HG02623 (cell line): ENCODE data around the gene OMA1.
"Not testable (repeated sequence)": the region's sequence is repeated elsewhere in the genome, so short reads cannot be mapped to it uniquely, and the experiment has no call there.

Experiments
- ATAC-seq: cut with Tn5 transposase; IDR thresholded peaks from one replicate; pipeline ENCODE4 v1.9.1; 2021; ENCODE audit warnings: moderate library complexity; ENCODE audit not compliant: unreplicated experiment

Gene OMA1

GRCh38 chr1:58529284-58529683, 17.2 kb downstream of the OMA1 start:
- no peak for ATAC-seq

- no peak for ATAC-seq
Measured at GRCh38 chr1:58528518-58528917, 18.0 kb downstream of the OMA1 start.

DNA sequence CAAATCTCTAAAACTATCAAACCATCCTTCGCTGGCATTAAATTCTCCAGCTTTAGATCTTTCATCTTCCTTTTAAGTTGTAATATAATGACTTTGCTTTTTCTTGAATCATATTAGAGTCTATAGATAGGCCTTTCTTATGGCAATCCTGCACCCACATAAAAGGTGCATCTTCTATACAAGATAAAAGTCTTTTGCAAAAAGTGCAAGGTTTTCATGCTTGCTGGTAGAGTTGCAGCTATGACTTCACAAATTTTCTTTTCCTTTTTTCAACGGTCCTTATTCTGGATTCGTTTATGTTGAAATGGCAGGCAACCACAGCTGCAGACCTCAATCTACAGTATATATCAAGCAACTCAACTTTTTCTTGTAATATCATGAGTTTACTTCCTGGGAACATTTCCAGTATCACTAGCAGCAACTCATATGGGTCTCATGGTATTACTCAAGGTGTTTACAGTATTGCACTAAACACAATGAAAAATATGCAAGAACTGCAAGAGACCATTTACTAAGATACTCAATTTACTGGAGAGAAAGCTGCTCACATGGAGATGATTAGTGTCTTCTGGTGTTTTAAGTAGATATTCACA, 22.1 kb downstream of the OMA1 start:
- ATAC-seq = no peak

- no peak for ATAC-seq
Measured at GRCh38 chr1:58515794-58516401, 30.6 kb downstream of the OMA1 start.

- ATAC-seq = no peak
Measured at GRCh38 chr1:58513956-58514355, 32.6 kb downstream of the OMA1 start.

DNA sequence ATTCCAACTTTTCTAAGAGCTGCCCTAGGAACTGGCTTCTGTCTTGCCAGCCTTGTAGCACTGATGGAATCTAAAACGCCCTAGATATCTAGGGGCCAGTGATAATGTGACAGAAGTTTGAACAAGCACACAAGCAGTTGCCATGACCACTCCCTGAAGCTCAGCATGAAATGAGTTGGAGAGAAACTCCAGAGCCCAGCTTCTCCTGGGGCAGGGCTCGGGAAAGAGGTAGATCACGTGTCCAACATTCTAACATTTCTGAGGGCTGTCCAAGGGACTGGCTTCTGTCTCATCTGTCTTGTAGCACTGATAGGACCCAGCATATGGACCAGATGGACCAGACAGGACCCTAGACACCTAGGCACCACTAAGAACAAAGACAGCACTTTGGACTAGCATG, 37.9 kb downstream of the OMA1 start:
- no peak for ATAC-seq

DNA sequence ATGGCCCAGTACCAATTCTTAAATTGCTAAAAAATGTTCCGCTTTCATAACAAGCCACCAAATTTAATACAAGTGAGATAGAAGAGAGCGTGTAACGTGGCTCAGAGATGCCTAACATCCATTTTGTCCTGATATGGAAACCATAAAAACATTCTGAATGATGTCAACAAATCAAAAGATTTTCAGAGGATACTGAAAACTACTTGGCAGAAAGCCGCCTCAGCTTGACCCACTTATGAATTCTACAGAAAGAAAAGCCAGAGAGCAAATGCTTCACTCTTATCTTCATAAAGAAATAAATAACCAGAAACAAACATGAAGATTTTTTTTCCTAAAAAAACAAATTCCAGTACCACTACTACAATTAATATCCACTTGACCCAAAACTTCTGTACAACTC, 41.2 kb downstream of the OMA1 start:
- ATAC-seq = no peak

DNA sequence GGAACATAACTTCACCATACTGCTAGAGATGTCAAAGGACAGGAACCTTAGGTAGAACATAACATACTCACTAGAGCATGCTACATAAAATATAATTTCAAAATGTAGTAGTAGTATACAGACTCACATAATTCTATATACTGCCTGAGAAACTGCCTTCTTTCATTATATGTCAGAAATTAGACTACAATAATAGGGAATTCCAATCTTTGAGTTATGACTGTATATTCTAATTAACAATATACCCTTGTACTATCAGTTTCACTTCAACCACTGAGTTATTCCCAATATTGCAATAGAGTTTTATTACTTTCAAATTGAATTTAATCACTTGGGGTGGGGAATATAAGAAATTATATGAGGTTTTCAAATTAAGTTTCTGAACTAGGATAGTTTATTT, 44.0 kb downstream of the OMA1 start:
- no peak for ATAC-seq

DNA sequence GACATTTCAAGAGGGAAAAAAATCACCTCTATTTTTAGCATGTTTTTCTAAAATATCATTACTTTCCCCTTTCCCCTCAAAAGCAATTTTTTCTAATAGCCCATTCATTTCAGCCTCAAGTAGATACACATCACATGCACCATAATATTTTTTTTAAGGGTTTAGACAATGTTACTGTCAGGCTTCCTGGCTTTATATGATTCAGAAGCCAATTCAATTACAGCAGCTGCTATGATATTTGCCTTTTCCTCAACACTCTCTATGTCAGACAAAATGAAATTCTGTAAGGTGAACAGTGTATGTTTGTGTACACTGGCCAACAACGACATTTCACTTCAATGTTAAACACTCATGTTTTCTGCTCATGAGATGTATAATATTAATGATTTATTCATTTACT, 46.5 kb downstream of the OMA1 start:
- ATAC-seq = no peak

GRCh38 chr1:58497499-58497898, 49.0 kb downstream of the OMA1 start:
- no peak for ATAC-seq

GRCh38 chr1:58496042-58496441, 50.5 kb downstream of the OMA1 start:
- ATAC-seq = no peak

DNA sequence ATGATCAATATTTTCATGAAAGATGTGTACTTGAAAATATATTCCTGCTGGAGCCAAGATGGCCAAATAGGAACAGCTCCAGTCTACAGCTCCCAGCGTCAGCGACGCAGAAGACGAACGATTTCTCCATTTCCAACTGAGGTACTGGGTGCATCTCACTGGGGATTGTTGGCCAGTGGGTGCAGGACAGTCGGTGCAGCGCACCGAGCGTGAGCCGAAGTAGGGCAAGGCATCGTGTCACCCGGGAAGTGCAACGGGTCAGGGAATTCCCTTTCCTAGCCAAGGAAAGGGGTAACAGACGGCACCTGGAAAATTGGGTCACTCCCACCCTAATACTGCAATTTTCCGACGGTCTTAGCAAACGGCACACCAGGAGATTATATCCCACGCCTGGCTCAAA, 57.6 kb downstream of the OMA1 start:
- ATAC-seq = not testable (repeated sequence)

GRCh38 chr1:58487002-58487401, 59.5 kb downstream of the OMA1 start:
- ATAC-seq = no peak

- ATAC-seq = no peak
Measured at GRCh38 chr1:58481962-58482361, 64.6 kb downstream of the OMA1 start.

GRCh38 chr1:58480191-58480590, 66.3 kb downstream of the OMA1 start:
- ATAC-seq = no peak

DNA sequence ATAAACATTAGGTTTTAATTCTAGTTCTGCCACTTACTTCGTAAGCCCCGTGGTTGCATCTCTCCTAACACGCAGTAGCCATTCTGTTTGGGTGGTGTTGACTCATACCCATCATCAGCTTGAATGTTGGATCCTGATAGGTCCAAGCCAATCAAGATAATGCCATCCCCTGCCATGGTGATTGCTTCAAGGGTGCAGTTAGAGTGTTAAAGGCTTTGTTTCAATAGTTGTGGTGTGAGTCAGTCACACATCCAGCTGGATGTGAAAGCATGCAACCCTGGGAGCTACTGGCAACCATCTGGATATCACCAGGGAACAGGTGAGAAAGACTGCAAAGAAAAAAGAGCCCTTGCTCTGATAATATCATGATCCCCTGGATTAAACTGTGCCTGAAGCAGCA, 69.1 kb downstream of the OMA1 start:
- ATAC-seq = no peak

DNA sequence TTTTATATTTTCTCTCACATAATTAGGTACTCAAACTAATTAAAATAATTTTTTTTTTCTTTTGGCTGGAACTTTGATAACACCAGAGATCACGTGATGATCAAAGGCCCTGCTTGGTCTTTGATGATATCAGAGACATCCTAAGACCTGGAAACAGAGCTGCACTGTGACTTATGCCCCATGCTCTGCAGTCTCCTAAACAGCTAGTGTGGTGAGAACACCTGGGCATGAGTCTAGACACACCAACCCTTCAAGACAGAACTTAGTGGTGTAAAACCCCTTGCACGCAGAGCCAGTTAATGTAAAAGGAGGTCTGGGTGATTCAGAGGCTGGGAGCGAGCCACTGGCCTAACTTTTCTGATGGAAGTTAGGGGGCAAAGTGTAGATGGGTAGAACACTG, 70.3 kb downstream of the OMA1 start:
- no peak for ATAC-seq

GRCh38 chr1:58469476-58469875, 77.0 kb downstream of the OMA1 start:
- no peak for ATAC-seq

DNA sequence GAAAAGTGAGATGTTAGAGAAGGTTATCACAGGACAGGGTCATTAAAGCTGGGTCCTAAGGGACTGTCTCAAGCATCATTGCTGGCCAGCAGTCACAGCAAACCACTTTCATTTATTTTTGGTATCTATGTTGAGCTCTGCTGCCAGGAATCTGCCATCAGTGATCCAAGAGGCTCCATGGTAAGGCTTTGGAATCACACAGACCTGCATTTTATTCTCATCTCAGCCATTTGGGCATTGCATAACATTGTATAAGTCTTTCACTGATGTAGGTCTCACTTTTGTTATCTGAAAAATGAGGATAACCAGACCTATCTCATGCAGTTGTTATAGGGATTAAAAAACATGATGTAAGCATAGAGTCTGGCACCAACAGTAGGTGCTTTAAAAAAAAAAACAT, 77.5 kb downstream of the OMA1 start:
- ATAC-seq = no peak

GRCh38 chr1:58468612-58469011, 77.9 kb downstream of the OMA1 start:
- ATAC-seq = no peak

GRCh38 chr1:58466630-58467241, 79.8 kb downstream of the OMA1 start:
- no peak for ATAC-seq

GRCh38 chr1:58465825-58466629, 80.5 kb downstream of the OMA1 start:
- no peak for ATAC-seq
